NCI-H526 (cell line): Measurements from ENCODE around the gene POPDC2.
A peak's percentile ranks its signal among the peaks of the same experiment; 100 is the strongest.
"Not testable (repeated sequence)": the region's sequence is repeated elsewhere in the genome, so short reads cannot be mapped to it uniquely, and the experiment has no call there.

ENCODE experiments used
- DNase-seq, 2 experiments: peaks; one replicate each; lab custom pipeline; 2025; lab: John Stamatoyannopoulos, UW

Gene POPDC2

GRCh38 chr3:119660474-119661440, at the start of gene POPDC2:
Gene POPDC2, minus strand, starts transcription at chr3:119660589. Its CDS starts 166 bp downstream, at chr3:119660423.
- DNase-seq: no peak

GRCh38 chr3:119703820-119704531, 43.6 kb upstream of the POPDC2 start:
- DNase-seq: no peak

- DNase-seq: peak; percentile 26 to 79
These were observed 42.4 kb upstream of the POPDC2 start, which contains the start of gene CFAP91 for GRCh38 chr3:119702530-119703527. Gene CFAP91, plus strand, starts transcription at chr3:119703022. Its CDS starts 77 bp downstream, at chr3:119703099.

GRCh38 chr3:119700920-119701734, 40.7 kb upstream of the POPDC2 start:
- no peak for DNase-seq

GRCh38 chr3:119700269-119700919, 40.0 kb upstream of the POPDC2 start:
- DNase-seq: no peak

- DNase-seq: no peak
These were observed 37.0 kb upstream of the POPDC2 start for GRCh38 chr3:119697394-119697793.

GRCh38 chr3:119695480-119695879, 35.1 kb upstream of the POPDC2 start:
- DNase-seq: peak in 1 of 2 experiments; percentile 1

GRCh38 chr3:119690043-119690656, 29.8 kb upstream of the POPDC2 start:
- DNase-seq: peak in 1 of 2 experiments; percentile 10

- DNase-seq: no peak
These were observed 23.0 kb upstream of the POPDC2 start for GRCh38 chr3:119683421-119683820.

GRCh38 chr3:119681279-119681678, 20.9 kb upstream of the POPDC2 start:
- DNase-seq: peak; percentile 1 to 37

GRCh38 chr3:119679874-119680273, 19.5 kb upstream of the POPDC2 start:
- no peak for DNase-seq

GRCh38 chr3:119678209-119678608, 17.8 kb upstream of the POPDC2 start:
- not testable (repeated sequence) for DNase-seq

- DNase-seq: no peak
These were observed 17.2 kb upstream of the POPDC2 start for GRCh38 chr3:119677641-119677934.

GRCh38 chr3:119676771-119677640, 16.6 kb upstream of the POPDC2 start, which contains the start of gene COX17:
Gene COX17, minus strand, starts transcription at chr3:119677406. Its CDS starts 96 bp downstream, at chr3:119677310.
- DNase-seq: peak; percentile 95

- no peak for DNase-seq
These were observed 15.6 kb upstream of the POPDC2 start for GRCh38 chr3:119676020-119676419.

GRCh38 chr3:119675188-119675874, 14.9 kb upstream of the POPDC2 start:
- no peak for DNase-seq

- no peak for DNase-seq
These were observed 13.5 kb upstream of the POPDC2 start for GRCh38 chr3:119673875-119674274.

GRCh38 chr3:119672776-119673175, 12.4 kb upstream of the POPDC2 start:
- DNase-seq: no peak
